HepG2 (cell line): Measurements from ENCODE around the gene LHPP. TPM values are rescaled to one million over a fixed set of nuclear protein-coding genes. Genes with fewer than 3 reads are reported as not detected.

Source experiments
- KDM6A ChIP-seq: IDR thresholded peaks from 2 replicates; pipeline ENCODE4 v1.6.1; 2016; ENCODE audit warnings: low read depth
- NKX3-1 ChIP-seq: sonication (generic); formaldehyde crosslinking; IDR thresholded peaks from 2 replicates; pipeline ENCODE4 v1.5.0; 2020; ENCODE audit warnings: missing genetic modification reagents
- SMARCE1 ChIP-seq: fragments of 450-650 bp; IDR thresholded peaks from 2 replicates; pipeline ENCODE4 v1.6.1; 2017; ENCODE audit warnings: borderline replicate concordance
- ZNF446 ChIP-seq: sonication (generic); formaldehyde crosslinking; IDR thresholded peaks from 2 replicates; pipeline ENCODE4 v1.5.0; 2020; ENCODE audit warnings: mild to moderate bottlenecking, missing genetic modification reagents
- ZNF761 ChIP-seq: sonication (generic); formaldehyde crosslinking; conservative IDR thresholded peaks from 2 replicates; pipeline ENCODE4 v1.4.0; 2020; ENCODE audit warnings: mild to moderate bottlenecking, missing genetic modification reagents
- polyA plus RNA-seq, 8 experiments: library from polyadenylated mRNA; depleted of rRNA in 3 of 8; stranded (reverse) in 7 of 8; unstranded in 1 of 8; fragments of >200 nt; fragmentation: Illumina TruSeq in 4 of 8; extraction: Trizol in 4 of 8; gene quantifications; 2 replicates each; pipeline versions ENCODE4 v1.2.1 to v1.2.3, GENCODE V29; 2011 to 2016; ENCODE audit warnings: low read depth in 4 of 8, missing spikeins in 1 of 8, mixed read lengths in 1 of 8; ENCODE audit not compliant: insufficient read depth in 1 of 8
- total RNA-seq, 5 experiments: library from RNA; depleted of rRNA; stranded (reverse); fragments of >200 nt; fragmentation: Illumina TruSeq; extraction: Trizol; gene quantifications; 2 replicates each; pipeline ENCODE4 v1.2.3, GENCODE V29; 2016; ENCODE audit warnings: low read depth in 1 of 5
- TF ChIP-seq, protein P1 (sequence below): sonication (generic); formaldehyde crosslinking; IDR thresholded peaks from 2 replicates; pipeline ENCODE4 v1.4.0; 2020; ENCODE audit warnings: mild to moderate bottlenecking, missing genetic modification reagents, borderline replicate concordance
- TF ChIP-seq, protein P2 (sequence below): sonication (generic); formaldehyde crosslinking; IDR thresholded peaks from 2 replicates; pipeline ENCODE4 v1.4.0; 2020; ENCODE audit warnings: mild to moderate bottlenecking, missing genetic modification reagents
- TF ChIP-seq, protein P3 (sequence below): sonication (generic); formaldehyde crosslinking; conservative IDR thresholded peaks from 2 replicates; pipeline ENCODE4 v1.4.0; 2020; ENCODE audit warnings: missing genetic modification reagents
- TF ChIP-seq, protein P4 (sequence below): sonication (generic); formaldehyde crosslinking; IDR thresholded peaks from 2 replicates; pipeline ENCODE4 v1.5.1; 2020; ENCODE audit warnings: mild to moderate bottlenecking, missing genetic modification reagents, moderate library complexity

LHPP gene
- total and polyA plus RNA-seq, 2 of the 13 experiments (the other 11 are each of a cell fraction or from before 2014, with no cell fraction given): 5.2 to 13.1 TPM

DNA sequence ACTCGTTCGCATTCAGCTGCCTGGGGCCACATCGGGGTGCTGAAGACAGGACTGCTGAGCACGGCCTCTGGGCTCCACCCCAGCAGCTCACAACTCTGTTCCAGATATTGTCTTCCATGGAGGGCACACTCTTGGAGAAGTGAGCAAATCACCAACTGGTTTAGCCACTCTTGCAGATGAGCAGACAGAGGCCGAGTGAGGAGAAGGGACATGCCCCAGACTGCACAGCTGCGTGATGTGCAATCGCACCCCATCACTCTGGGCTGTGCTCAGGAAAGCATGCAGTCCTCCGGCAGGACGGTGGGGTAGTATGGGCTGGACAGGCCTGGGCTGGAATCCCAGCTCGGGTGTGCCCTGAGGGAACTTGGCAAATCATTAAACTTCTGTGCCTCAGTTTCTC, 170.9 kb downstream of the LHPP start (continued):
- TF ChIP-seq, protein P1, sequence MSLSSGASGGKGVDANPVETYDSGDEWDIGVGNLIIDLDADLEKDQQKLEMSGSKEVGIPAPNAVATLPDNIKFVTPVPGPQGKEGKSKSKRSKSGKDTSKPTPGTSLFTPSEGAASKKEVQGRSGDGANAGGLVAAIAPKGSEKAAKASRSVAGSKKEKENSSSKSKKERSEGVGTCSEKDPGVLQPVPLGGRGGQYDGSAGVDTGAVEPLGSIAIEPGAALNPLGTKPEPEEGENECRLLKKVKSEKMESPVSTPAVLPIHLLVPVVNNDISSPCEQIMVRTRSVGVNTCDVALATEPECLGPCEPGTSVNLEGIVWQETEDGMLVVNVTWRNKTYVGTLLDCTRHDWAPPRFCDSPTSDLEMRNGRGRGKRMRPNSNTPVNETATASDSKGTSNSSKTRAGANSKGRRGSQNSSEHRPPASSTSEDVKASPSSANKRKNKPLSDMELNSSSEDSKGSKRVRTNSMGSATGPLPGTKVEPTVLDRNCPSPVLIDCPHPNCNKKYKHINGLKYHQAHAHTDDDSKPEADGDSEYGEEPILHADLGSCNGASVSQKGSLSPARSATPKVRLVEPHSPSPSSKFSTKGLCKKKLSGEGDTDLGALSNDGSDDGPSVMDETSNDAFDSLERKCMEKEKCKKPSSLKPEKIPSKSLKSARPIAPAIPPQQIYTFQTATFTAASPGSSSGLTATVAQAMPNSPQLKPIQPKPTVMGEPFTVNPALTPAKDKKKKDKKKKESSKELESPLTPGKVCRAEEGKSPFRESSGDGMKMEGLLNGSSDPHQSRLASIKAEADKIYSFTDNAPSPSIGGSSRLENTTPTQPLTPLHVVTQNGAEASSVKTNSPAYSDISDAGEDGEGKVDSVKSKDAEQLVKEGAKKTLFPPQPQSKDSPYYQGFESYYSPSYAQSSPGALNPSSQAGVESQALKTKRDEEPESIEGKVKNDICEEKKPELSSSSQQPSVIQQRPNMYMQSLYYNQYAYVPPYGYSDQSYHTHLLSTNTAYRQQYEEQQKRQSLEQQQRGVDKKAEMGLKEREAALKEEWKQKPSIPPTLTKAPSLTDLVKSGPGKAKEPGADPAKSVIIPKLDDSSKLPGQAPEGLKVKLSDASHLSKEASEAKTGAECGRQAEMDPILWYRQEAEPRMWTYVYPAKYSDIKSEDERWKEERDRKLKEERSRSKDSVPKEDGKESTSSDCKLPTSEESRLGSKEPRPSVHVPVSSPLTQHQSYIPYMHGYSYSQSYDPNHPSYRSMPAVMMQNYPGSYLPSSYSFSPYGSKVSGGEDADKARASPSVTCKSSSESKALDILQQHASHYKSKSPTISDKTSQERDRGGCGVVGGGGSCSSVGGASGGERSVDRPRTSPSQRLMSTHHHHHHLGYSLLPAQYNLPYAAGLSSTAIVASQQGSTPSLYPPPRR (CRISPR knock-in tag): no peak
- TF ChIP-seq NKX3-1 (CRISPR knock-in tag): no peak
- TF ChIP-seq, protein P2, sequence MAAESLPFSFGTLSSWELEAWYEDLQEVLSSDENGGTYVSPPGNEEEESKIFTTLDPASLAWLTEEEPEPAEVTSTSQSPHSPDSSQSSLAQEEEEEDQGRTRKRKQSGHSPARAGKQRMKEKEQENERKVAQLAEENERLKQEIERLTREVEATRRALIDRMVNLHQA (CRISPR knock-in tag): no peak
- TF ChIP-seq ZNF446 (CRISPR knock-in tag): no peak
- TF ChIP-seq ZNF761 (CRISPR knock-in tag): no peak
- TF ChIP-seq KDM6A (CRISPR knock-in tag): no peak
- TF ChIP-seq, protein P3, sequence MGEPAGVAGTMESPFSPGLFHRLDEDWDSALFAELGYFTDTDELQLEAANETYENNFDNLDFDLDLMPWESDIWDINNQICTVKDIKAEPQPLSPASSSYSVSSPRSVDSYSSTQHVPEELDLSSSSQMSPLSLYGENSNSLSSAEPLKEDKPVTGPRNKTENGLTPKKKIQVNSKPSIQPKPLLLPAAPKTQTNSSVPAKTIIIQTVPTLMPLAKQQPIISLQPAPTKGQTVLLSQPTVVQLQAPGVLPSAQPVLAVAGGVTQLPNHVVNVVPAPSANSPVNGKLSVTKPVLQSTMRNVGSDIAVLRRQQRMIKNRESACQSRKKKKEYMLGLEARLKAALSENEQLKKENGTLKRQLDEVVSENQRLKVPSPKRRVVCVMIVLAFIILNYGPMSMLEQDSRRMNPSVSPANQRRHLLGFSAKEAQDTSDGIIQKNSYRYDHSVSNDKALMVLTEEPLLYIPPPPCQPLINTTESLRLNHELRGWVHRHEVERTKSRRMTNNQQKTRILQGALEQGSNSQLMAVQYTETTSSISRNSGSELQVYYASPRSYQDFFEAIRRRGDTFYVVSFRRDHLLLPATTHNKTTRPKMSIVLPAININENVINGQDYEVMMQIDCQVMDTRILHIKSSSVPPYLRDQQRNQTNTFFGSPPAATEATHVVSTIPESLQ (CRISPR knock-in tag): no peak
- no peak for TF ChIP-seq SMARCE1
- TF ChIP-seq, protein P4, sequence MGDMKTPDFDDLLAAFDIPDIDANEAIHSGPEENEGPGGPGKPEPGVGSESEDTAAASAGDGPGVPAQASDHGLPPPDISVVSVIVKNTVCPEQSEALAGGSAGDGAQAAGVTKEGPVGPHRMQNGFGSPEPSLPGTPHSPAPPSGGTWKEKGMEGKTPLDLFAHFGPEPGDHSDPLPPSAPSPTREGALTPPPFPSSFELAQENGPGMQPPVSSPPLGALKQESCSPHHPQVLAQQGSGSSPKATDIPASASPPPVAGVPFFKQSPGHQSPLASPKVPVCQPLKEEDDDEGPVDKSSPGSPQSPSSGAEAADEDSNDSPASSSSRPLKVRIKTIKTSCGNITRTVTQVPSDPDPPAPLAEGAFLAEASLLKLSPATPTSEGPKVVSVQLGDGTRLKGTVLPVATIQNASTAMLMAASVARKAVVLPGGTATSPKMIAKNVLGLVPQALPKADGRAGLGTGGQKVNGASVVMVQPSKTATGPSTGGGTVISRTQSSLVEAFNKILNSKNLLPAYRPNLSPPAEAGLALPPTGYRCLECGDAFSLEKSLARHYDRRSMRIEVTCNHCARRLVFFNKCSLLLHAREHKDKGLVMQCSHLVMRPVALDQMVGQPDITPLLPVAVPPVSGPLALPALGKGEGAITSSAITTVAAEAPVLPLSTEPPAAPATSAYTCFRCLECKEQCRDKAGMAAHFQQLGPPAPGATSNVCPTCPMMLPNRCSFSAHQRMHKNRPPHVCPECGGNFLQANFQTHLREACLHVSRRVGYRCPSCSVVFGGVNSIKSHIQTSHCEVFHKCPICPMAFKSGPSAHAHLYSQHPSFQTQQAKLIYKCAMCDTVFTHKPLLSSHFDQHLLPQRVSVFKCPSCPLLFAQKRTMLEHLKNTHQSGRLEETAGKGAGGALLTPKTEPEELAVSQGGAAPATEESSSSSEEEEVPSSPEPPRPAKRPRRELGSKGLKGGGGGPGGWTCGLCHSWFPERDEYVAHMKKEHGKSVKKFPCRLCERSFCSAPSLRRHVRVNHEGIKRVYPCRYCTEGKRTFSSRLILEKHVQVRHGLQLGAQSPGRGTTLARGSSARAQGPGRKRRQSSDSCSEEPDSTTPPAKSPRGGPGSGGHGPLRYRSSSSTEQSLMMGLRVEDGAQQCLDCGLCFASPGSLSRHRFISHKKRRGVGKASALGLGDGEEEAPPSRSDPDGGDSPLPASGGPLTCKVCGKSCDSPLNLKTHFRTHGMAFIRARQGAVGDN: no peak
- TF ChIP-seq, all 625 proteins: peak for 0
